KG1 (cell line): ENCODE results near the gene ST7L.

ENCODE experiments used
- DNase-seq: peaks from one replicate; lab custom pipeline; 2025; lab: John Stamatoyannopoulos, UW

Gene ST7L

GRCh38 chr1:112544751-112545150 lies 74.2 kb downstream of the ST7L start:
- DNase-seq: no peak

DNA sequence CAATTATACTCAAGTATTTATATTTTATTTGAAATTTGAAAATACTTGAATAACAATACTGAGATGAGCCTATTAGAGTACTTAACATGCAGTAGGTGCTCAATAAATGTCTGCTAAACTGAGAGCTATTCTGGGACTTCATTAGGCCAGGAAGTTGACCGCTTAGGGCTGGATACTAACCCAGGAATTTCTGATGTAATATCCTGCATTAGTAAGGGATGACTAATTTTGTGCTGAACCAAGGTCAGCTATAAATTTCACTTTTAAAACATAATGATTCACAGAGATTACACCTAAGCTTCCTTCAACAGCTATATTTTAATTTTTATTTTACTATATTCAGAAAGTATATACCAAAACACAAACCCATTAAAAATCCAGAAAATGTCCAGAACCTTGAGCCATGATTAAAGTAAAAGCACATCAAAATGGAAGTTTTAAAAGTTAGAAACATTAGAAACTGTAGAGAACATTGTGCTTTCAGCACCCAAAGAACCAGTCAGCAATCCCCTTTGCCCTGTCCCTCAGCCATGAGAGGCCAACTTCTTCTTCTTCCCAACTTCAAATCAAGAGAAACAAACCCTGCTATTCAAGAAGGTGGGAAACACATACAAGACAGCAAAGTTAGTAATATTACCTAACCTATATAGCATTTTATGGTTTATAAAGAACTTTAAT lies 74.8 kb downstream of the ST7L start:
- no peak for DNase-seq

DNA sequence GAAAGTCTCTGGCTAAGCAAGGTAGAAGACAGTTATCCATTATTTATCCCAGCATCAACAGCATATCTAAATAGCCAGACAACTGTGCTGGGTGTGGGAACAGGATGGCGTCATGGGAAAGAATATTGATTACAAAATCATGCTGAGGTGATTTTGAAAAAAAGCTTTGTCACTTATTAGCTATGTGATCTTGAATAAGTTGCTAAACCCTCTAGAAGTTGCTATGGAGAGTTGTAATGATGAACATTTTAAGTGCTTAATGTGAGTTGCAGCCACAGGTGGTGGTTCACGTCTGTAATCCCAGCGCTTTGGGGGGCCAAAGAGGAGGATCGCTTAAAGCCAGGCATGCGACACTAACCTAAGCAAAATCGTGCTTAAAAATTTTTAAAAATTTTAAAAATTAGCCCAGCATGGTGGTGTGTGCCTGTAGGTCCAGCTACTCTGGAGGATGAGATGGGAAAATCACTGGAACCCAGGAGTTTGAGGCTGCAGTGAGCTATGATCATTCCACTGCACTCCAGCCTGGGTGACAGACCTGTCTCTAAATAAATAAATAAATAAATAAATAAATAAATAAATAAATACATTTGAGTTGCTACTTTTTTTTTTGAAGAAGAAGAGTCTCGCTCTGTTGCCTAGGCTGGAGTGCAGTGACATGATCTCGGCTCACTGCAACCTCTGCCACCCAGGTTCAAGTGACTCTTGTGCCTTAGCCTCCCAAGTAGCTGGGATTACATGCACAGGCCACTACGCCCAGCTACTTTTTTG lies 76.6 kb downstream of the ST7L start:
- DNase-seq: no peak

GRCh38 chr1:112541299-112541698 lies 77.6 kb downstream of the ST7L start:
- DNase-seq: no peak

DNA sequence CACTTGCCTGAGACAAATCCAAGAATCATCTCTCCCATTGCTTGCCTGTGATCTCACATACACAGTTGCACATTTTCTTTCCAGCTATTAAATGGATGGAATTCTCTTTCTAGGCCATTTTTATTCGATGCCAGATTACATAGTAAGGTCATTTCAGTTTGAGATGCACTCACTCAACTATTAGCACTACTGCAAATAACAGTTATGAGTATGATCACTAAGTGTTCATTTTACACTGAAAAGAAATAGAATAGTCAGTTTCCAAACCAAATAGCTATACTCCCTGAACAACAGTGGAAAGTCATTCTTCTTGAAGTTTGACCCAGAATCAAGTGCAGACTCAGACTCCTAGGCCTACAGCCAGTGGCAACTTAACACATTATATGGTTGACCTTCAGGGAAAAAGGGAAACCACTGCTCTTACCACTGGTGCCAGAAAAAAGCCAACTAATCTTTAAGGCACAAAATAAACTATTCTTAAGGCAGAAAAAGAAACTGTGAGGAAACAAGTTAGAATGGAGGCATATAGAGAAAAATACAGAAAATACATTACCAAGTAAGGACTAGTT lies 78.6 kb downstream of the ST7L start:
- DNase-seq: no peak

- no peak for DNase-seq
Measured at GRCh38 chr1:112538883-112539282, 80.1 kb downstream of the ST7L start.

DNA sequence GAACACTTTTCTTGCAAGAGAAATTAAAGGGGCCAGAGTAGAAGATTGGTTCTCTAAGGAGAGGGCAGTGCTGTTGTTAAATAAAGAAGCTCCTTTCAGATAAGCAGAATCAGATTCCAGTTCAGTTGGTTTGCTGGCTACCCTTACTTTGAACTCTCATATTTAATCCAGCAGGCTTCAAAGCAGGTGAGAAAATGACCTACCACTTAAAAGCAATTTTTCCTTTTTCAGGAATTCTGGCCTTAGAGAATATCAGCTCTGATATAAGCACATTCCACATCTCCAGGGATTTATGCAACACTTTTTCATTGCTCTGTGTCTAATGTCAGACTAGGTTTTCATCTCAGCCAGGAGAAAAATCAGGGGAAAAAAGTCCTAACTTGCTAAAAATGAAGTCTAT lies 81.5 kb downstream of the ST7L start:
- no peak for DNase-seq

DNA sequence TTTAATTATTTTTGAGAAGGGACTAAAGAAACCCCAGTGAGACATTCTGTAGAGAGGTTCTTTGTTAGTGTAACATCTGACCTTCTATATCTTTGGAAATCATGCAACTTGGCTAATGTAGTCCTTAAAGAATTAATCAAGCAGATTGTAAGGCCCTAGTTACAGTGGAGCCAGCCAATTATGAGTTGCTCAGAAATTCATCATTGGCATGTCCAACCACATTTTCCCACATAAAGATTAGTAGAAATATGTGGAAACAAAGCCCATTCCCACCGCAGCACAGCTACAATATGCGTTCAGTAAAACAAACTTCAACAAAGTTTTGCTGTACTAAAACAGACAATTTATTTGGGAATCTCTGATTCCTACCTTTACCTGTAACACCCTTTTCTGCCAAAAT lies 82.4 kb downstream of the ST7L start:
- no peak for DNase-seq

GRCh38 chr1:112533029-112533428 lies 85.9 kb downstream of the ST7L start:
- DNase-seq: no peak

DNA sequence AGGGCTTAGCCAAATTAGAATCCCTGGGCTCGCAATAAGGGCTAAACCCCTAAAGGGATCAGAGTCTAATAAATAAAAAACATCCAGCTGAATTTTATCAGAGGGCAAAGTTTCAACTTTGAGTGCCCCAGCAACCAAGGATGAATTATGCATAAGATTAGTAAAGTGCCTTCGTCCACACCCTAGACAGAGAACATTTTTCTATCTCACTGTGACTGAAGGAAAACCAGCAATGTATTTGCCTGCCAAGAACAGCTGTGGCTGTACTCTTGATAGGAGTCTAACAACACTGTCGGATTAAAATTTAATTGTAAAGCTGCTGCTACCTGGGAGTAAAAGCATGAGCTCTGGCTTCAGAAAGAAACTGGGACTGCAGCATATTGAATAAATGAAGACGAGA lies 86.9 kb downstream of the ST7L start:
- DNase-seq: no peak

GRCh38 chr1:112530832-112531231 lies 88.1 kb downstream of the ST7L start:
- no peak for DNase-seq

DNA sequence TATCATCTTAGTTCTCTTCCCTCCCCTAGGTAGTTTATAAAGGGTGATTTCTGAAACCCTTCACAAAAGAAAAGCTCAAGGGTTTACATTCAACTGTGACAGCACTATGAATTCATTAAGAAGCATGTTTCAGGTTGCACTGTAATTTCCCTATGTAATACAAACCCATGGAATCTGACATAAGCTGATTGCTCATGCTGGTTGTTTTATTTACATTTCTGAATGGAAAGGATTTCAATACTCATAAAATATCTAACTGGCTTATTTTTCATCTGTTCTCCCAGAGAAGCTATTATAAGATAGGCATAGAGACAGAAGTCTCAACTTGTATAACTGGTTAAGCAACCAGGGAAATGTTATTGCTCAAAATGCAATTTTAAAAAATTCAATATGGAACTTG lies 89.6 kb downstream of the ST7L start:
- no peak for DNase-seq

DNA sequence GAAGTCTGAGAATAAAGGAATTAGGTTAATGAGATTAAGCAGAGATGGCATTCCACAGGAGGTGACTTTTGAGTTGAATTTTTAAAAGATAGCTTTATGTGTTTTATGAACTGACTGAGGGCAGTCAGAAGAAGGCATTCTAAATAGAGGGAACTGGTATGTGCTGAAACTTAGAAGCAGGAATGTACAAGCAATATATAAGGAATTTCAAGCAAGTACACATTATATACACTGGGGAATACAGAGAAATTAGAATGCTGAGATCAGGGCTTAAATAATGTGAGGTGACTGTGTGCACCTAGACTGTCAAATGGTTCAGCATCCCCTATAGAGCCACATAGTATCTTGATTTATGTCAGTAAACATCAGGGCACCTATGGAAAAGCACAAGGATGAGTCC lies 90.9 kb downstream of the ST7L start:
- no peak for DNase-seq

DNA sequence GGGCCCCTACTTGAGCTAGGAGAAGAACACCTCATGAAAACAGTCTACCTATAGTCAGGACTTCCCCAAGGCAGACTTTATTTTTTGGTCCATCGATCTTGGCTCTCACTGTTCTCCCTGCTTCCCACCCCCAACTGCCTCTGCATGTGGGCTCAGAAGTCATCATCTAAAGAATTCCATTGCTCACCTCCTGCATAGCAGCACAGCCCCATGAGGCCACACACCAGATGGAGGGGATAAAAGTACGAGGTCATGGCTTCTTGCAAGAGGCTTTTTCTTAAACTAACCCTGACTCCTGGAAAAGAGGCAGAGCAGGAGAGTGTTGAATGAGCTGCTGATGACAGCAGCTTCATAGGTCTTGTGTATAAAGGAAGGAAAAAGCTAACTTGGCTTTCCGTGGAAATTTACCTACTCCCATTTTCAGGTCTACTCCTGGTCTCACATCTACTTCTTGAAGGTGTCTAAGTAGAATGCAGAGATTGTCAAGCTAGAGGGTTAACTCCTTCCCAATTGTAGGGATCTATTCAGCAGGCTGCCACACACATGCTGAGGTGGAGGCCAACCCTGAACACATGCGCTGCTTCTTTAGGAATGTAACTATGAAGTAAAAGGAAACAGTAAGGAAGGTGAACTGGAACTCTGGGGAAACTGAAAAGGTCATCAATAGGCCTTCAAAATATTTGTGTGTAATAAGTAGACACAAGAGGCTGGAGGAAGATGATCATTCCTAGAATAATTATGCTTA lies 91.5 kb downstream of the ST7L start:
- DNase-seq: no peak

DNA sequence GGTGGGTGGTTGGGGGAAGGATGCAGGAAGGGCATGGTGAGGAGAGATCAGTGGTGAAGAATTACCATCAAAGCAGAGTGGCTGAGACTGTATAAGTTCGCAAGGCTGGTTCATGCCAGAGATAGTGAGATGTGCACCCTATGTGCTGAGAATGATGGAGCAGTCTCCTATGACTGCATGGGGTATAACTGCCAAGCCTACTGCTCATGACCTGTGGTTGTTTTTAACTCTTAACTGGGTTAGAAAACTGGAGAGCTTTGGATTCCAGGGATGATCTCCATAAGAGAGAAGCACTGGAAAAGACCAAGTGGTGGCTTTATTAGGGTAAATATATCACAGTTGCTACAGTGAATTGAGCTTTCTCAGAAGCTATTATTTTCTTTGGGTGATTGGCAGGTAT lies 94.0 kb downstream of the ST7L start:
- DNase-seq: no peak

DNA sequence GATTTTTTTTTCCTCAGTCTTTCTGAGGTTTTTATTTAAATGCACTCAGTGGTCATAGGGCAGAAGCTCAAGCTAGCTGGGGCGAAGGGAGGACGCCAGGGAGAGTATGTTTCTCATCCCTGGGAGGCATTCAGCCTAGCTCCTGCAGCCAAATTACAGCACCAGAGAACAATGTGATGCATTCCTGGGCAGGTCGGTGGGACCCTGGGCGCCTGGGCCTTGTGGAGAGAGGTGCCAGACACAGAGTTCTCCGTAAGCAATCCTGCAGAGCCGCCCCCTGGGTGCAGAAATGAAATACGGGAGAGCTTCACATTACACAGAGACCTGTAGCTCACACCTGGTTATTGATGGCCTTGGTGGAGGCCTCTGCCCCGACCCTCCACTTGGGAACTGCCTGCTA lies 94.7 kb downstream of the ST7L start:
- no peak for DNase-seq

GRCh38 chr1:112522621-112523020 lies 96.3 kb downstream of the ST7L start:
- no peak for DNase-seq

- no peak for DNase-seq
Measured at GRCh38 chr1:112520166-112520565, 98.8 kb downstream of the ST7L start.

DNA sequence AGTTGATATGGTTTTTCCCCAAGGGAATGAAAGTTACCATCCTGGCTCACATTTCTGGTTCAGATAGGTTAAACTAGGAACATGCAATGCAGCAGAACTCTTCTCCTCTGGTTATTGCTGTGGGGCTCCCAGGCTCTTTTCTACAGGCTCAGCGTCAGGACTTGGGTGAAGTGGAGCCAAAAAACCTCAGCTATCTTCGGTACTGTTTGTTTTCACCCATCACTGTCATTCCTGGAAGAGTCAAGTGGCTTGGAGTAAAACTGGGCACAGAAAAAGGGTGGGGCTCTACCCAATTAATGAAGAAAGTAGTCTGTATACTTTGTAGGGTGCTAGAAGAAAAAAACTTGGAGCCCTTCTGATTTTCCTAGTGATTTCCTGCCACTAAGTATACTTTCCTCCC lies 100.8 kb downstream of the ST7L start:
- no peak for DNase-seq

DNA sequence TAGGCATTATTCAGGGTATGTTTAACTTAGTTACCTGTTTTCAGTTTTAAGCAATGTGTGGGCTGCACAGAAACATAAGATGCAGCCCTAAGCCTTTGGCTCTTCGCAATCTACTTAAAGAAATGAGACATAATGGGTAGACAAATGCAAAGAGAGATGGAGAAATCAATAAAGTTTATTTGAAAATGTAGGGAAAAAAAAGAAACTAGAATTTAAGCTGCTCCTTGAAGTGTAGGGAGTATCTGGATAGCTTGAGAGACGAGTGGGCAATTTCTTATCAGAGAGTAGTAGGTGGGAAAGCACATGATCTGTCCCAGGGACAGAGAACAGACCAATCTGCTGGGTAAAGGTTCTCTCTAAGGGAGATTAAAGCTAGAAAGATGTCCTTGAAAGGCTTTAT lies 101.3 kb downstream of the ST7L start:
- DNase-seq: no peak

GRCh38 chr1:112517231-112517630 lies 101.7 kb downstream of the ST7L start:
- no peak for DNase-seq

GRCh38 chr1:112516141-112516540 lies 102.8 kb downstream of the ST7L start:
- DNase-seq: no peak
